HepG2 (cell line): ENCODE results near the gene CARMIL1. TPM values are rescaled to one million over a fixed set of nuclear protein-coding genes. Genes with fewer than 3 reads are reported as not detected.

Experiments used
- ATF2 ChIP-seq: sonication (generic); formaldehyde crosslinking; IDR thresholded peaks from 2 replicates; pipeline ENCODE4 v1.4.0; 2020; ENCODE audit warnings: missing genetic modification reagents
- BCLAF1 ChIP-seq: fragments of 450-650 bp; IDR thresholded peaks from 2 replicates; pipeline ENCODE4 v1.6.1; 2017; ENCODE audit warnings: mild to moderate bottlenecking
- EHMT2 ChIP-seq: fragments of 200-600 bp; sonication (generic); IDR thresholded peaks from 2 replicates; pipeline ENCODE4 v1.7.0; 2017; ENCODE audit warnings: antibody characterized with exemption, low read depth, low read length, borderline replicate concordance
- MED8 ChIP-seq: sonication (generic); formaldehyde crosslinking; IDR thresholded peaks from 2 replicates; pipeline ENCODE4 v1.8.1; 2023; ENCODE audit warnings: mild to moderate bottlenecking, missing genetic modification reagents; ENCODE audit not compliant: insufficient replicate concordance
- MTF2 ChIP-seq: sonication (generic); formaldehyde crosslinking; IDR thresholded peaks from 2 replicates; pipeline ENCODE4 v1.5.0; 2020; ENCODE audit warnings: missing genetic modification reagents, borderline replicate concordance
- MYPOP ChIP-seq: sonication (generic); formaldehyde crosslinking; IDR thresholded peaks from 2 replicates; pipeline ENCODE4 v1.8.1; 2023; ENCODE audit warnings: mild to moderate bottlenecking, moderate library complexity, missing genetic modification reagents
- NFE2L1 ChIP-seq: sonication (generic); formaldehyde crosslinking; IDR thresholded peaks from 2 replicates; pipeline ENCODE4 v1.4.0; 2020; ENCODE audit warnings: missing genetic modification reagents, mild to moderate bottlenecking, borderline replicate concordance
- REPIN1 ChIP-seq: sonication (generic); formaldehyde crosslinking; IDR thresholded peaks from 2 replicates; pipeline ENCODE4 v1.8.0; 2022; ENCODE audit warnings: missing genetic modification reagents, low read depth, mild to moderate bottlenecking, borderline replicate concordance
- RFXAP ChIP-seq: sonication (generic); formaldehyde crosslinking; IDR thresholded peaks from 2 replicates; pipeline ENCODE4 v1.4.0; 2020; ENCODE audit warnings: missing genetic modification reagents, borderline replicate concordance
- TEAD2 ChIP-seq: sonication (generic); formaldehyde crosslinking; IDR thresholded peaks from 2 replicates; pipeline ENCODE4 v1.9.0; 2021; ENCODE audit warnings: missing genetic modification reagents
- THRA ChIP-seq: sonication (generic); formaldehyde crosslinking; IDR thresholded peaks from 2 replicates; pipeline ENCODE4 v1.4.0; 2020; ENCODE audit warnings: missing genetic modification reagents, borderline replicate concordance
- ZBTB42 ChIP-seq: sonication (generic); formaldehyde crosslinking; IDR thresholded peaks from 2 replicates; pipeline ENCODE4 v1.5.0; 2020; ENCODE audit warnings: mild to moderate bottlenecking, missing genetic modification reagents
- ZFP90 ChIP-seq: sonication (generic); formaldehyde crosslinking; IDR thresholded peaks from 2 replicates; pipeline ENCODE4 v1.8.0; 2022; ENCODE audit warnings: missing genetic modification reagents, mild to moderate bottlenecking, inconsistent platforms, borderline replicate concordance
- ZNF10 ChIP-seq: sonication (generic); formaldehyde crosslinking; IDR thresholded peaks from 2 replicates; pipeline ENCODE4 v1.4.0; 2020; ENCODE audit warnings: mild to moderate bottlenecking, low read depth, missing genetic modification reagents, borderline replicate concordance
- ZNF235 ChIP-seq: sonication (generic); formaldehyde crosslinking; IDR thresholded peaks from 2 replicates; pipeline ENCODE4 v1.8.1; 2023; ENCODE audit warnings: mild to moderate bottlenecking, missing genetic modification reagents, borderline replicate concordance
- ZNF703 ChIP-seq: sonication (generic); formaldehyde crosslinking; IDR thresholded peaks from 2 replicates; pipeline ENCODE4 v1.5.1; 2020; ENCODE audit warnings: missing genetic modification reagents, mild to moderate bottlenecking, moderate library complexity, borderline replicate concordance
- ZNF766 ChIP-seq: sonication (generic); formaldehyde crosslinking; IDR thresholded peaks from 2 replicates; pipeline ENCODE4 v1.5.0; 2020; ENCODE audit warnings: missing genetic modification reagents, borderline replicate concordance
- polyA plus RNA-seq, 8 experiments: library from polyadenylated mRNA; depleted of rRNA in 3 of 8; stranded (reverse) in 7 of 8; unstranded in 1 of 8; fragments of >200 nt; fragmentation: Illumina TruSeq in 4 of 8; extraction: Trizol in 4 of 8; gene quantifications; 2 replicates each; pipeline versions ENCODE4 v1.2.1 to v1.2.3, GENCODE V29; 2011 to 2016; ENCODE audit warnings: low read depth in 4 of 8, missing spikeins in 1 of 8, mixed read lengths in 1 of 8; ENCODE audit not compliant: insufficient read depth in 1 of 8
- total RNA-seq, 5 experiments: library from RNA; depleted of rRNA; stranded (reverse); fragments of >200 nt; fragmentation: Illumina TruSeq; extraction: Trizol; gene quantifications; 2 replicates each; pipeline ENCODE4 v1.2.3, GENCODE V29; 2016; ENCODE audit warnings: low read depth in 1 of 5
- TF ChIP-seq, protein P1 (sequence below): sonication (generic); formaldehyde crosslinking; IDR thresholded peaks from 2 replicates; pipeline ENCODE4 v1.4.0; 2020; ENCODE audit warnings: missing genetic modification reagents

CARMIL1 gene
- total and polyA plus RNA-seq, 2 of the 13 experiments (the other 11 are each of a cell fraction or from before 2014, with no cell fraction given), result 1.8 to 2.6 TPM

- TF ChIP-seq THRA (CRISPR knock-in tag) (peak; percentile 88), ZNF703 (no peak), ZNF766 (CRISPR knock-in tag) (peak; percentile 98), ZNF10 (CRISPR knock-in tag) (no peak), ZBTB42 (CRISPR knock-in tag) (peak; percentile 90), BCLAF1 (no peak), ATF2 (CRISPR knock-in tag) (peak; percentile 90), MYPOP (CRISPR knock-in tag) (peak; percentile 94), MTF2 (CRISPR knock-in tag) (0 out of 2 replicates have a peak, but pooled peaks have one; percentile 88), ZNF235 (CRISPR knock-in tag) (peak; percentile 71; the same call in 1 of the 2 replicates), RFXAP (CRISPR knock-in tag) (peak; percentile 96), MED8 (CRISPR knock-in tag) (no peak), NFE2L1 (CRISPR knock-in tag) (0 out of 2 replicates have a peak, but pooled peaks have one; percentile 85), TEAD2 (CRISPR knock-in tag) (peak; percentile 92; the same call in 1 of the 2 replicates), ZFP90 (CRISPR knock-in tag) (peak; percentile 96), EHMT2 (peak; percentile 98), REPIN1 (peak; percentile 97)
- TF ChIP-seq, protein P1, sequence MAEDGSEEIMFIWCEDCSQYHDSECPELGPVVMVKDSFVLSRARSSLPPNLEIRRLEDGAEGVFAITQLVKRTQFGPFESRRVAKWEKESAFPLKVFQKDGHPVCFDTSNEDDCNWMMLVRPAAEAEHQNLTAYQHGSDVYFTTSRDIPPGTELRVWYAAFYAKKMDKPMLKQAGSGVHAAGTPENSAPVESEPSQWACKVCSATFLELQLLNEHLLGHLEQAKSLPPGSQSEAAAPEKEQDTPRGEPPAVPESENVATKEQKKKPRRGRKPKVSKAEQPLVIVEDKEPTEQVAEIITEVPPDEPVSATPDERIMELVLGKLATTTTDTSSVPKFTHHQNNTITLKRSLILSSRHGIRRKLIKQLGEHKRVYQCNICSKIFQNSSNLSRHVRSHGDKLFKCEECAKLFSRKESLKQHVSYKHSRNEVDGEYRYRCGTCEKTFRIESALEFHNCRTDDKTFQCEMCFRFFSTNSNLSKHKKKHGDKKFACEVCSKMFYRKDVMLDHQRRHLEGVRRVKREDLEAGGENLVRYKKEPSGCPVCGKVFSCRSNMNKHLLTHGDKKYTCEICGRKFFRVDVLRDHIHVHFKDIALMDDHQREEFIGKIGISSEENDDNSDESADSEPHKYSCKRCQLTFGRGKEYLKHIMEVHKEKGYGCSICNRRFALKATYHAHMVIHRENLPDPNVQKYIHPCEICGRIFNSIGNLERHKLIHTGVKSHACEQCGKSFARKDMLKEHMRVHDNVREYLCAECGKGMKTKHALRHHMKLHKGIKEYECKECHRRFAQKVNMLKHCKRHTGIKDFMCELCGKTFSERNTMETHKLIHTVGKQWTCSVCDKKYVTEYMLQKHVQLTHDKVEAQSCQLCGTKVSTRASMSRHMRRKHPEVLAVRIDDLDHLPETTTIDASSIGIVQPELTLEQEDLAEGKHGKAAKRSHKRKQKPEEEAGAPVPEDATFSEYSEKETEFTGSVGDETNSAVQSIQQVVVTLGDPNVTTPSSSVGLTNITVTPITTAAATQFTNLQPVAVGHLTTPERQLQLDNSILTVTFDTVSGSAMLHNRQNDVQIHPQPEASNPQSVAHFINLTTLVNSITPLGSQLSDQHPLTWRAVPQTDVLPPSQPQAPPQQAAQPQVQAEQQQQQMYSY (CRISPR knock-in tag), result peak; percentile 78; the same call in 1 of the 2 replicates
Observed at GRCh38 chr6:25652007-25652515, 372.9 kb downstream of the CARMIL1 start, which contains the start of gene SCGN (continued).
